Lung (tissue), 12 donors: ENCODE measurements around the gene RNF150. TPM values are rescaled to one million over a fixed set of nuclear protein-coding genes. Genes with fewer than 3 reads are reported as not detected.
A peak's percentile ranks its signal among the peaks of the same experiment; 100 is the strongest.

Source experiments
- ATAC-seq: fragments of 200-7000 bp; cut with Tn5 transposase; one replicate; pipeline ENCODE4 v1.9.1; 2020; ENCODE audit warnings: moderate number of reproducible peaks; ENCODE audit not compliant: insufficient read depth, low FRiP score
- DNase-seq, 3 donors: peaks; one replicate each; pipeline ENCODE4 v3.0.0-alpha.2; 2013 to 2017
- H3K27ac ChIP-seq, 2 donors: one replicate each; pipeline ENCODE4 v1.5.1; 2013; ENCODE audit warnings: mild to moderate bottlenecking in 2 of 2, moderate library complexity in 2 of 2, control low read depth in 1 of 2, inconsistent platforms in 1 of 2, low read depth in 1 of 2, low read length in 1 of 2
- H3K27me3 ChIP-seq, 3 donors: one replicate each; pipeline ENCODE4 v1.5.1; 2013; ENCODE audit warnings: low read length in 2 of 3; ENCODE audit not compliant: control insufficient read depth in 3 of 3, insufficient read depth in 3 of 3
- H3K36me3 ChIP-seq, 4 donors: one replicate each; pipeline ENCODE4 v1.5.1; 2013; ENCODE audit warnings: low read length in 4 of 4, mild to moderate bottlenecking in 1 of 4, moderate library complexity in 1 of 4; ENCODE audit not compliant: control insufficient read depth in 4 of 4, insufficient read depth in 4 of 4
- H3K4me1 ChIP-seq, 5 donors: one replicate each; pipeline ENCODE4 v1.5.1; 2013; ENCODE audit warnings: low read length in 5 of 5, mild to moderate bottlenecking in 2 of 5, moderate library complexity in 1 of 5; ENCODE audit not compliant: control insufficient read depth in 5 of 5, insufficient read depth in 5 of 5
- H3K4me3 ChIP-seq: one replicate; pipeline ENCODE4 v1.5.1; 2013; ENCODE audit warnings: mild to moderate bottlenecking, control low read depth, moderate library complexity
- H3K9ac ChIP-seq, 2 donors: one replicate each; pipeline ENCODE4 v1.5.1; 2013; ENCODE audit warnings: low read length in 2 of 2, control low read depth in 1 of 2; ENCODE audit not compliant: insufficient read depth in 1 of 2
- H3K9me3 ChIP-seq, 4 donors: one replicate each; pipeline ENCODE4 v1.5.1; 2013; ENCODE audit warnings: low read length in 3 of 4, mild to moderate bottlenecking in 1 of 4, moderate library complexity in 1 of 4; ENCODE audit not compliant: control insufficient read depth in 4 of 4, insufficient read depth in 3 of 4
- WGBS, 2 donors: extraction: QIAGEN DNeasy Blood & Tissue Kit; methylation state at CpG; one replicate each; pipeline ENCODE4 v1.1.7; 2013; 5-methylcytosine and 5-hydroxymethylcytosine counted together
- polyA plus RNA-seq, 2 donors: library from polyadenylated mRNA; stranded (reverse); fragments of 200-250 nt; gene quantifications; one replicate each; pipeline ENCODE4 v1.2.1, GENCODE V29; 2013
- total RNA-seq, 2 donors: library from RNA; depleted of rRNA in 1 of 2; stranded (reverse); fragments of >200 nt in 1 of 2; gene quantifications; one replicate each; pipeline ENCODE4 v1.2.1, GENCODE V29; 2014 to 2021
- TF ChIP-seq, protein P1 (sequence below): IDR thresholded peaks from 2 replicates; pipeline ENCODE4 v1.5.1; 2012; ENCODE audit warnings: mild to moderate bottlenecking; ENCODE audit errors: control extremely low read depth, extremely low read depth
- donor health status: control.
- donor health status: control.
- donor health status: Bipolar disorder and iron deficiency.
- donor health status: healthy.
- donor health status: DM: yes; HTN: yes; CAD: no.

Gene RNF150
- total and polyA plus RNA-seq, 4 donors: 0.18 to 19.3 (median 2.1) TPM

DNA sequence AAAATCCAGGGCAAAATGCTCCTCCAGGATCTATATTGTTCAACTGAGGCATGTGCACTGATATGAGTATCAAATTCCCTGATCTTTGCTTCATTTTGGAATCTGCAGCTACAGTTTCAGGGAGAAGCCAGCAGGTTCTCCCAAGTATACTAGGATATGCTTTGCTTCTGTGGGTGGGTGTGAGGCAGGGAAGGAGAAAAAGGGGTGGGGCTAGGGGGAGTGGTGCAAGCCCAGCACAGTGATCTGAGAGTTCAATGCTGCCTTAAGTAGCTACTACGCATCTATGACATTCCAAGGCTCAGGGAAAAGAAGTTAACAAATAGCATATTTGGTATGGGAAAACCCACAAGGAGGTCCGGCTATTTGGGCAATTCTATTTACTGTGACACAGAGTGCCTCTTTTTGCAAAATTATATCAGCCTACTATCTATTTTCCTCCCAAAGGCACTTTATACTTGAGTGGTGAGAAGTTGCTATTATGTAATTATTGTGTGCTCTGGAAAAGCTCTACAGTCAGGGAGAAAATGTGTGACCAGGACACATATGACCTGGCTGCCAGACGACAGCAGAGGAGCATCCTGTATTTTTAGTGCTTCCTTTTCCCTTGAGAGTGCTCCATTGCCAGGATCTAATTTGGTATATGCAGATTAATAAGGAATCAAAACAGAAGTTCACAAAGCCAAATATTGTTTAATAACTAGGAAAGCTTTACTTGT lies 162.0 kb downstream of the RNF150 start:
- Histone ChIP-seq H3K27ac (peak overlapping the region in 1 of 2 donors; percentile 29), H3K9me3 (peaks cover 0 to 2% (median 0%) of the 10 kb centered on the region in 4 donors), H3K36me3 (no peaks in the 10 kb centered on the region), H3K4me1 (peaks cover 0 to 7% (median 0%) of the 10 kb centered on the region in 5 donors), H3K27me3 (no peaks in the 10 kb centered on the region), H3K4me3 (no peak overlapping the region), H3K9ac (no peak overlapping the region)
- ATAC-seq: no peak
- WGBS, 2 donors: 55 to 68% methylated on average over 3 of the region's 3 CpGs
- TF ChIP-seq, protein P1, sequence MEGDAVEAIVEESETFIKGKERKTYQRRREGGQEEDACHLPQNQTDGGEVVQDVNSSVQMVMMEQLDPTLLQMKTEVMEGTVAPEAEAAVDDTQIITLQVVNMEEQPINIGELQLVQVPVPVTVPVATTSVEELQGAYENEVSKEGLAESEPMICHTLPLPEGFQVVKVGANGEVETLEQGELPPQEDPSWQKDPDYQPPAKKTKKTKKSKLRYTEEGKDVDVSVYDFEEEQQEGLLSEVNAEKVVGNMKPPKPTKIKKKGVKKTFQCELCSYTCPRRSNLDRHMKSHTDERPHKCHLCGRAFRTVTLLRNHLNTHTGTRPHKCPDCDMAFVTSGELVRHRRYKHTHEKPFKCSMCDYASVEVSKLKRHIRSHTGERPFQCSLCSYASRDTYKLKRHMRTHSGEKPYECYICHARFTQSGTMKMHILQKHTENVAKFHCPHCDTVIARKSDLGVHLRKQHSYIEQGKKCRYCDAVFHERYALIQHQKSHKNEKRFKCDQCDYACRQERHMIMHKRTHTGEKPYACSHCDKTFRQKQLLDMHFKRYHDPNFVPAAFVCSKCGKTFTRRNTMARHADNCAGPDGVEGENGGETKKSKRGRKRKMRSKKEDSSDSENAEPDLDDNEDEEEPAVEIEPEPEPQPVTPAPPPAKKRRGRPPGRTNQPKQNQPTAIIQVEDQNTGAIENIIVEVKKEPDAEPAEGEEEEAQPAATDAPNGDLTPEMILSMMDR: no peak
- DNase-seq: no peak

DNA sequence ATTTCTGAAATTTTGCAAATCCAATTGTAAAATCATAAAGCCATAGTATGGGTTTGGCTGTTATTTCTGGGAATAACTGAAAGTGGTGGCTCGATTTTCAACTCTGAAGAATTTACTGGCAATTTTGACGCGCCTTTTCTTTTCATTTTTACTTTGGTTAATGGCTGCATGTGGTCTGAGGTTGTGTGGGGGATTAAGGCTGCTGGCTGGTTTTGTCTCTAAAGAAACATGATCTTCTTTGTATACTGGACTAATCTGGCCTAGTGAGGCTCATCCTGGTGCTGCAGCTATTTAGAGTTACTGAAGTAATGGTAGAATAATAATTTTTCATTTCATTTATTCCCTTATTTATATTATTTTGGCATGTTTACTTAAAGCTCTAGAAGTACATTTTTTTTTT lies 164.0 kb downstream of the RNF150 start:
- no peak for DNase-seq
- Histone ChIP-seq H3K9ac (no peak overlapping the region), H3K36me3 (no peaks in the 10 kb centered on the region), H3K4me3 (no peak overlapping the region), H3K27me3 (no peaks in the 10 kb centered on the region), H3K9me3 (peaks cover 0 to 2% (median 0%) of the 10 kb centered on the region in 4 donors), H3K4me1 (peaks cover 0 to 7% (median 0%) of the 10 kb centered on the region in 5 donors), H3K27ac (no peak overlapping the region)
- WGBS, 2 donors: 95% methylated on average over 3 of the region's 3 CpGs
- TF ChIP-seq, protein P1: no peak
- ATAC-seq: no peak

DNA sequence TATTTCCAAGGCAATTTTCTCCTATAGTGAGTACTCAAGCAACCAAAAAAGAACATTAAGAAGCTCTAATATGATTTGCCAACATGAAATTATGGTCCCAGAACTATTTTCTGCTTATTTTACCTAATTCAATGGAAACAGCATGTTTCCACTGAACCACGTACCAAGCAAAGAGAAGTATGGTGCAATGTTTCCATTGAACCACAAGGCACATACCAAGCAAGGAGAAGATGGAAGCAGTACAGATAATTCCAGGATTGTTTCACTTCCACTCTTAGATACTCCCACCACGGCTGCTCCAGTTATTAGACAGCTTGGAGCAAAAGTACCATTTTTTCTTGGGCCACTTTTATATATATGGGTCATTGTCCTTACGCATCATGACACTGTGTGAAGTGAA lies 164.9 kb downstream of the RNF150 start:
- 65 to 93% methylated on average over 3 of the region's 3 CpGs for WGBS, 2 donors

More for the DNA sequence above, 164.9 kb downstream of the RNF150 start:
- Histone ChIP-seq H3K4me3 (no peak overlapping the region), H3K9me3 (peaks cover 0 to 2% (median 0%) of the 10 kb centered on the region in 4 donors), H3K36me3 (no peaks in the 10 kb centered on the region), H3K27me3 (no peaks in the 10 kb centered on the region), H3K27ac (no peak overlapping the region), H3K9ac (no peak overlapping the region), H3K4me1 (peaks cover 0 to 7% (median 0%) of the 10 kb centered on the region in 5 donors)
- DNase-seq (no peak), ATAC-seq (no peak)
- TF ChIP-seq, protein P1: no peak
